ENCODE results near the gene EGFLAM.

Gene EGFLAM

DNA sequence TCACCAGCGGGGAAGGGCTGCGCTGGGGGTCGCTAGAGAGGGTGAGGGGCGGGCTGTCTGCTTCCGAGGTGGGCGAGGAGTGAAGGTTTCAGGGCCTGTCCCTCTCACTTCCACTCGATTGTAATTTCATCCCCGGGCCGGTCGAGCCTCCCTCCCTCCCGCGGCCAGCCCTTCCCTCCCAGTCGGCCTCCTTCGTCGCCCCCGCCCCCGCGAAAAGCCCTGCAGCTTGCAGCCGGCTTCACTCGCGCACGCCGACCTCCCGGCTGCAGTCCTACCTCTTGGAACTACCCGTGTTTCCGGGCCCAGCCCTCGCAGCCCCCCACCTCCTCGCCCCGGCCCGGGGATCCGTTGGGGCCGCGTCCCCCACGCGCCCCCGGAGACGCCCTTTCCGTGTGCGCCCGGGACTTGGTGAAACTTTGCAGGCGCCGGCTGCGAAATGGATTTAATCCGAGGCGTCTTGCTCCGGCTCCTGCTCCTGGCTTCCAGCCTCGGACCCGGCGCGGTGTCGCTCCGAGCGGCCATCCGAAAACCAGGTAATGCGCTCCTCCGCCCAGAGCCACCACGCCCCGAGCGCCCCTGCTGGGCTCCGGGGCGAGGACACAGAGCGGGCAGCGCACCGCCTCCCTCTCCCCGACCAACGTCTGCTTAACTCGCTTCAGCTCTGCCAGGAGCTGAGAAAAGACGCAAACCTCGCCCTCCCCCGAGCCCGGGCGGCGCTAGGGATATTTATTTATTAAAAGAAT lies at the start of gene EGFLAM:
EGFLAM (plus strand) TSS at position 241 of the 743 bp plus-strand sequence; CDS start at position 437, 196 bp downstream.
- FAIRE-seq = no peak

GRCh38 chr5:38208782-38209378 lies 49.5 kb upstream of the EGFLAM start:
- peak; percentile 45 for FAIRE-seq

DNA sequence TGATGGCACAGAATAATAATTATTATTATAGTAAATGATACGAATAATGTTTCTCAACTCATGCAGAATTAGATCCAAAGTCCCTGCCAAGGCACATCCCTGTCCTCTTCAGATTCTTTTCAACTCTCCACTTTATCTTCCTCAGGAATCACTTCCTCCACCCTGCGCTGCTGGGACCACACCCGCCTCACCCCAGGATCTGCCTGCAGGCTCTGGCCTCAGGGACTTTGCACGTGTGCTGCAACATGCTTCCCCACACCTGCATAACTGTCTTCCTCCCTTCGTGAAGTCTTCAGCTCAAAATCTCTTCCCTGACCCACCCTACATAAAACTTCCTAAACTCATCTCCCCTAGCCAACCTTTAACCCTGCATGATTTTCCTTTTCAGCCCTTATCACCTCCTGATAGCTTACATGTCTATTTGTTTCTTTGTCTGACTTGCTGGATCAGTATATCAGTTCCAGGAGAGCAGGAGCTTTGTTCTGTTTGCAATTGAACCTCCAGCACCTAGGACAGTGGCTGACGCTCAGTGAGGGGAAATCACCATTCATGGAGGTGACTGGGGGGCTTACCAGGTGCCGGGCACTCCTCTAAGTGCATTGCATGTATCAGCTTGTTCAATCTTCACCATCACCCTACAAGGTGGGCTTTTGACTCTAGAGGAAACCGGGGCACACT lies 47.5 kb upstream of the EGFLAM start:
- FAIRE-seq = no peak

- no peak for FAIRE-seq
Measured at GRCh38 chr5:38211354-38211710, 47.0 kb upstream of the EGFLAM start.

GRCh38 chr5:38212307-38212706 lies 46.1 kb upstream of the EGFLAM start:
- no peak for FAIRE-seq

- no peak for FAIRE-seq
Measured at GRCh38 chr5:38226091-38226490, 32.3 kb upstream of the EGFLAM start.

DNA sequence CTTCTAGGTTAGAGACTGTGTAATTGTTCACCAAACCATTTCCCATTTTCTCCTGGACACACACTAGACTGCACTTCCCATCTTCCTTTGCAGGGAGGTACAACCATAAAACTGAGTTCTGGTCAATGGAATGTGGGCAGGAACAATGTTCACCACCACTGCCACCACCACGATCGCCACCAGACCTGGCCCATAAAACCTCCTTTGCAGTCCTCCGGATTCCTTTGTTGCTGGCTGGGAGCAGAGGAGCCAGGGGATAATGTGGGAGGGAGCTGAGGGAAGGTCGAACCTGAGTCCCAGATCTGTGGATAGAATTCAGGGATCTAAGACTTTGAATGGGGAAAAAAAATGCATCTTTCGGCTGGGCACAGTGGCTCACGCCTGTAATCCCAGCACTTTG lies 29.4 kb upstream of the EGFLAM start:
- no peak for FAIRE-seq

DNA sequence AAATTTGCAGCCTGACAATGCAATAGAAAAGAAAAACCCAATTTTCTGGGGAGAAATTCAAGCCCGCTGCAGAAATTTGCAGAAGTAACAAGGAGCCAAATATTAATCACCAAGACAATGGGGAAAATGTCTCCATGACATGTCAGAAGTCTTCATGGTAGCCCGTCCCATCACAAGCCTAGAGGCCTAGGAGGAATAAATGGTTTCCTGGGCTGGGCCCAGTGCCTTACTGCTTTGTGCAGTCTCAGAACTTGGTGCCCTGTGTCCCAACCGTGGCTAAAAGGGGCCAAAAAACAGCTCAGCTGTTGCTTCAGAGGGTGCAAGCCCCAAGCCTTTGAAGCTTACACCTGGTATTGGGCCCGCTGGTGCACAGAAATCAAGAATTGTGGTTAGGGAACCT lies 23.6 kb upstream of the EGFLAM start:
- no peak for FAIRE-seq

- FAIRE-seq = no peak
Measured at GRCh38 chr5:38237681-38238080, 20.7 kb upstream of the EGFLAM start.

DNA sequence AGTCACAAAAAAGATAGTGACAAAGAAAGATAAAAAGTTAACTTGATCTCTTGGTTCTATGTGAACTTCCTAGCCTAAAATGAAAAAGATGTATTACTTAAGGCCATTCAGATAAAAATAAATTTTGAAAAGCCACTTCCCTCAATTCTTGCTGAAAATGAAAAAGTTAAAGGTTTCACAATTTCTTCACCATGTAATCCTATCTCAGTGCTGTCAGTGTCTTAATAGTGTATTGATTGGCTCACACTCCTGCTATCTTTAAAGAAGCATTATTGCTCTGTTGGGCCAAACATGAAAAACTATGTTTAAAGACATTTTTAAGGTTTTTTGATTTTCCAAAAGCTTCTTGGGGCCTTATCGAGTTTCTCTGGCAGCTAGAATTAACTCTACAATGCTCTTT lies 18.1 kb upstream of the EGFLAM start:
- FAIRE-seq = no peak

GRCh38 chr5:38241655-38242054 lies 16.7 kb upstream of the EGFLAM start:
- no peak for FAIRE-seq

DNA sequence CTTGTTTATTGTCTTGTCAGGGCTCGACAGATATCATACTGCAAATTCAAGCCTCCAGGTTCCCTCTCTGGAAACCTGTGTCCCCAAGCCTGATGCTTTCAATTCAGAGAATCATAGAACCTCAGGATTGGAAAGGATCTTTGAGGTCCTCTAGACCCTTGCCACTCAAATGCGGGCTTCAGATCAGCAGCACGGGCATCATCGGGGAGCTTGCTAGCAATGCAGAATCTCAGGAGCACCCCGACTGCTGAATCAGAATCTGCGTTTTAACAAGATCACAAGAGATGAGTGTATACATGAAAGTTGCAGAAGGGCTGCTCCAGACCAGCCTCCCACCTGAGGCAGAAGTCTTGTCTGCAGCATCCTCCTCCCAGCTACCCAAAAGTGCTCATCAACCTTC lies 13.1 kb upstream of the EGFLAM start:
- no peak for FAIRE-seq

DNA sequence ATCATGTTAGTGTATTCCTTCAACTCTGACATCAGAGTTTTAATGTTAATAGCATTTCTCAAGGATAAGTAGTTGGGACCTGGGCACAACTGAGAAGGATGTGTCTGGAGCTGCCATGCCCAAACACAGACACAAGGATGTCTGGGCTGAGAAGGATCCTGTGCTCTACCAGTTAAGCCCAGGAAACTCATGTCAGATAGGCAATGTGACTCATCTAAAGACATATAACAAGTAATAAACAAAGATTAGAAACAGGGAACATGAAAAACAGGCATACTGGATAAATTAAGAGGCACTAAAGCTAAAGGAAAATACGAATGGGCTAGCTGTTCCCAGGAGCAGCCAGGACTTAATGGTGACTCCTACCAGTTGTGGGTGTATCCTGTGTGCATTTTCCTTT lies 9.1 kb upstream of the EGFLAM start:
- FAIRE-seq = no peak

DNA sequence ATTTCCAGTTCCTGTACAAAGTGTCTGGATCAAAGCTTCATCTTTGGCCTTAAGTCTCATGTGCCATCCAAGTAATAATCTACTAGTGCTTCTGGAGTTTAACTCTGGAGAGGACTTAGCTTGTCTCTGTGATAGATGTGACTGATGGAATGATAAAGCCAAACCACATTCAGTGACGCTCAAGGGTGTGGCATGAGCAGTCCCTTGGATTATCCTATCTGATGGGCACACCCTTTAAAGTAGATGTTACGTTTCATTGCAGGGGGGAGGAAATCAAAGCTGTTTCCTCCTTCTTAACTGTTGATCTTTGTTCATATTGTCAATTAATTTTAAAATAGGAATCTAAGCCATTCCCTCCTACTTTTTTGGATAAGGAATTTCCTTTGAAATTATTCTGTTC lies 8.5 kb upstream of the EGFLAM start:
- FAIRE-seq = no peak

DNA sequence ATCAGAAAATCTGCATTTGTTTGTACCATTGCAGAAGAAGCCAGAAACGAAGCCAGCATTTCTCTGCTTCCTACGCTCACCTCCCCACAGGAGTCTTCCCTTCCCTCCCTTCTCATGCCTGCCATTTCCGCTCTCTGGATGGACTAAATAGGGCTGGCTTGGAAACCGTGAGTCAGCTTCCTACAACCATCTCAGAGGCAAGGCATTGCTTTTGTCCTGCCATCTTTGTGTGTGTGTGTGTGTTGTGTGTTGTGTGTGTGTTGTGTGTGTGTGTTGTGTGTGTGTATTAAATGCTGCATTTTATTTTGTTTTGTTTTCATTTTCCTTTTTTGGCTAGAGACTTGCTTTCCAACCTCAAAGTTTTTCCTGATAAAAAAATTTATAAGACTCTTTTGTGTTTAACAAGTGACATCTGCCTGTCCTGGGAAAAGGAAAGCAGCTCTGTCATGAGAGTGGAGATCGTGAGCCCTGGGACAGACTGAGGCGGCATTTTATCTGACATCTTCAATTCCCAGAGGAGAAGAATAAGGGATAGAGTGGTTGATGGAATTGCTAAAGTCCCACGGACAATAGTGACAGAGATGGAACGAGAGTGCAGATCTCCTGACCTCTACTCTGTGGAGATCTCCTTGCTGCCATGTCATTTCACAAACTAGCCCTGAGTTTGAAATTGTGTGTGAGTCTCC lies 7.5 kb upstream of the EGFLAM start:
- no peak for FAIRE-seq

DNA sequence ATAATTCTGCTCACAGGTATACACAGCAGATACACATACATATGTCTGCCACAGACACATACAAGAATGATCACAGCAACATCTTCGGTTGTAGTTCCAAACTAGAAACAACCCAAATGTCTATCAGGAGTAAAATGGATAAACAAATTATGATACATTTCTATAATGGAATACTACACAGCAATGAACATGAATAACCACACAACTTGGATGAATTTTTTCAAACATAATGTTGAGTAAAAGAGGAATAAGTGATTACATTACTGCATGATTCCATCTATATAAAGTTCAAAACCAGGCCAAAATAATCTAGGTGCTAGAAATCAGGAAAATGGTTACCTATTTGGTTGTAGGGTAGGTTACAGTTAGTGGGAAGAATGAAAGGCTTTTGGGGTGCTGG lies 4.6 kb upstream of the EGFLAM start:
- no peak for FAIRE-seq

DNA sequence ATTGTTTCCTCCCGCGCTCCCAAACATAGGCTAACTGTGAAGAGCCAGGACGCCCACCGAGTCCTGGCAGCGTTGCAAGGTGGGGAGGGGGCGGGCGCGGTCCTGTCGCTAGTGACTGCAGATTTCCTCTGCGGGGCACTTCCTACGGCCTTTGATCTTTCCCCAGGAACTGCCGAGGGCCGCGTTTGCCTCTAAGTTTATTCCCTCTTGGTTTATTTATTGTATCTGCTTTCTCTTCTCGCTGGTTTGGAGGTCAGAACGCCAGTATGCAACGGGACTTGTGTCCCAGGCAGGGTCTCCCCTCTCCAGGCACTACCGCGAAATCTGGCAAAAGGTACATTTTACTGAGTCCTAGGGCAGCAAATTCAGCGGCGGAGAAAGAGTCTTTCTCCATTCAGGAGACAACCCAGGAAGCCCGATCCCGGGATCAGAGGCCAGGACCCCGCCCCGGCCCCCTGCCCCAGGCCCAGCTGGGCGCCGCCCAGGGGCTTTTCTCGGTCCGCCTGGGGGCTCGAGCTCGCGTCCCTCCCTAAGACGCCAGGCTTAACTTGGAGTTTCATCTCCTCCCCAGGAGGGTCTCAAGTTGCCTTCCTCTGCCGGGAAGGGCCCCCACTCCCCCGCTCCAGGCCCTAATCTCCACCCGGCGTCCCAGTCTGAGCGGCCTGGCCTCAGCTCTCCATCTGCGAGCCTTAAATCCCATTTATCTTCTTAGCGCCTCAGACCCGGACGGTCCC lies 884 bp upstream of the EGFLAM start:
- FAIRE-seq = no peak

DNA sequence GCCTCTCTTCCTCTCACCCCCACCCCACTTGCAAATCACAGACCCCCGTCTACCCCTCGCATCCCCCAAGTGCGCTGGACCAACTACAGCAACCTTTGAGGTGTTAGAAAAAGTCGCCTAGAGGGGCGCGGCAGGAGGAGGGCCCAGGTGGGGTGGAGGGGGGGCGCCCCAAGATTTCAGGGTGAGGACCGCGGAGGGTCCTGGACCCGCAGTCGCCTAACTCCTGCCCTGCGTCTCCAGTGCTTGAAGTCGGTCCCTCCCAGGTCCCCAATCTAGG lies 379 bp upstream of the EGFLAM start:
- FAIRE-seq = no peak

DNA sequence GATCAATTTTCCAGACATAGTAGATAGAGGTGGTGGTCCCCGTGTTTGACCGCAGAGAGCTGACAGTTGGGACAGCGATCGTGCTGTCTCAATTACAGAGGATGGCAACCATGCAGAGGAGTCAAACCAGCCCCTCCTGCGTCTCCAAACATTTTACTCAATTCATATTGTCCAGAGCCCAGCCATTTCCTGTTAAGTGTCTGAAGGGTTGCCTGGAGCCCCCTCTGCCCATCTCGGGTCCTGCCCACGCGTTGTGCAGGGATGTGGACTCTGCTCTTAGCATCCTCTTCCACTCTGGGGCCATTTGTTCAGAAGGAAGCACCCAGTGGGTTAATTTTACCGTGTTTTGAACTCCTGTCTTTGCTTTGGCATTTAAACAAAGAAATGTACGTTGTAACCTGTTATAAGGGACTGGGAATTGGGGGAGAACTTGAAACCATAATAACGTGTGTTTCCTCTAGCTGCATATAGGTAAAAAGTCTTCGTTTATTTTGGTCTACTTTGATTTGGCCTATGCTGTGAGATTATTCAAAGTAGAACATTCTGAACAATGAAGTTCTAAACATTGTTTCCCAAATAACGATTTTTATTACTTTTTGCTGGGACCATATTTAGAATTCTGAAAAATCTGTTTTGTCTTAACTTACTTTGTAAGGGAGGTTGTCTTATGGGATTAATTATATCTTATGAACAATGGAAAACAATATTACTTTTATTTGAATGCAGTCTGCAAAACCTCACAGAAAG lies 876 bp downstream of the EGFLAM start:
- FAIRE-seq = no peak

- FAIRE-seq = no peak
Measured at GRCh38 chr5:38259809-38260160, 1.4 kb downstream of the EGFLAM start.

DNA sequence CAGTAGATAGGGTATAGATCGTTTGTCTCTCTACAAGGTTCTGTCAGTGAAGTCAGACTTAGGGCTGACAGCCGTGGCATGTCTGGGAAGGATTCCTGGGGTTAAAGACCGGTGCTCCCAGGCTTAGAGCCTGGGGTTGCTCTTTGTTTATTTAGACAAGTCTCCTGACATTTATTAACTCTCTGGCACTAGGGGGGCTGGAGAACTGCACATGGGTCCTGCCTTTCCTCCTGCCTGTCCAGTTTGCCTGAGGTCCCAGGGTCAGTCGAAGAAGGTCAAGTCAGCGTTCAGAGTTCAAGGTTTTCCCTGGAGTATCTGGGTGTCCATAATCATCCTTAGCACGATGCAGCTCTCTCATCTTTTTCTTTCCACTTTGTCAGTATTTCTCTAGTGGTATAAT lies 5.6 kb downstream of the EGFLAM start:
- FAIRE-seq = no peak

GRCh38 chr5:38265546-38266179 lies 7.3 kb downstream of the EGFLAM start:
- no peak for FAIRE-seq
